Activated CD4-positive, alpha-beta T cell treated with anti-CD3 and anti-CD28 coated beads for 1 hour (primary cell): ENCODE results near the gene ZNF462.

Experiments used
- DNase-seq: peaks from one replicate; pipeline ENCODE4 v3.0.0-alpha.2; 2020

The ZNF462 gene

DNA sequence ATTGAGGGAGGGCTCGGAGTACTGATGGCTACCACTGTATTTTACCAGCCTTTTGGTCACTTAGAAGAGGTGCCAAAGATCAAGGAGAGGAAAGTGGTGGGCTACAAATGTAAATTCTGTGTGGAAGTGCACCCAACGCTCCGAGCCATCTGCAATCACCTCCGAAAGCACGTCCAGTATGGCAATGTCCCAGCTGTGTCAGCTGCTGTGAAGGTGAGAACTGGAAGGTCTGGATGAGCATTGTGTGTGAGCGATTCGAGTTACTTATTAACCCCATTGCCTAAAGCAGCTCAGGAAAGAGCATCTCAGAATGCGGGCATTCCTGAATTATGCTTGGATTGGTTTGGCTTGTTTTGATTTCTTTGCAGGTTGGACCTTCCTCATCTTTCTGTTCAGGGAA is 67.5 kb downstream of the ZNF462 start:
- DNase-seq: no peak

DNA sequence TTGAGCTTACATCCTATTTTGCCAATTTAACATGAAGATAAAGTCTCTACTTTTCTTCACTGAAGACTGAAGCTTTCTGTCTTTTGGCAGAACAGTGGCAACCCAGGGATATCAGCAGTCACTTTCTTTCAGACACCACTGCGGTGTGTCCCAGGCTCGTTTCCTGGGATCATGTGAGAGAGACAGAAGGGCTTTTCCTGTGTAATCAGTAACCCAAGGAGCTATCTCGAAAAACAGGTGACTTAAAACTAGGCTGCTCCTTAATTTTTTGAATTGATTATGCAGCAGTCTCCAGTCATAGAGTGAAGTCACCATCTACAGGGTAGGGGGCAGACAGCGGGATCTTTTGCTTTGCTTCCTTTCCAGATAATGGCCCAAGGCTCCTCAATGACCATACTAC is 68.5 kb downstream of the ZNF462 start:
- DNase-seq: no peak

DNA sequence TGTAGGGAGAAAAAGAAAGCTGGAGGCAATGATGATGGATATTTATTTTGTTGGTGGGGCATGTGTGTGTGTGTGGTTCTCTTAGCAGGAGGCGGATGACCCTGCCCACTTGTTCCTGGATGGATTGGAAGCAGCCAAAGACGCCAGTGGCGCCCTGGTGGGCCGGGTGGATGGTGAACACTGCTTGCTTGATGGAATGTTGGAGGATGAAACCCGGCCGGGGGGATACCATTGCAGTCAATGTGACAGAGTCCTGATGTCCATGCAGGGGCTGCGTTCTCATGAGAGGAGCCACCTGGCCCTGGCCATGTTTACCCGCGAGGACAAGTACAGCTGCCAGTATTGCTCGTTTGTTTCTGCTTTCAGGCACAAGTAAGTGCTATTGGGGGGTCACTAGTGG is 69.2 kb downstream of the ZNF462 start:
- no peak for DNase-seq

DNA sequence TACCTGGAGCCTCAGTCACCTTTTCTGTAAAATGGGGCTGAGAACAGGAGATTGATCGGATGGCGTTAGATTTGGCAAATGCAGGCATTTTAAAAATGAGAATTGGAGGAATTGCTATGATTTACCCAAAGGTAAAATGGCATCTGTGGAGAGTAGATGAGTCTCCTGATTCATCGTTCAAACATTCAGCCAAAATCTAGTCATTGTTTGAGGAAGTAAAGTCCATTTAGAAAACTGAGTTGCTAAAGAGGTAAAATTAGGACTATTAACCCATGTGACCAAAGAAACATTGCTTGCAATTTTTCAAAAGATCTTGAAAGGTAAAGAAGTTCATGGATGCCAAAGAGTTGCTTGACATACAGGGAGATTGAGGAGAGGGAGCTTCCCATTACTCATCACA is 69.7 kb downstream of the ZNF462 start:
- DNase-seq: no peak

DNA sequence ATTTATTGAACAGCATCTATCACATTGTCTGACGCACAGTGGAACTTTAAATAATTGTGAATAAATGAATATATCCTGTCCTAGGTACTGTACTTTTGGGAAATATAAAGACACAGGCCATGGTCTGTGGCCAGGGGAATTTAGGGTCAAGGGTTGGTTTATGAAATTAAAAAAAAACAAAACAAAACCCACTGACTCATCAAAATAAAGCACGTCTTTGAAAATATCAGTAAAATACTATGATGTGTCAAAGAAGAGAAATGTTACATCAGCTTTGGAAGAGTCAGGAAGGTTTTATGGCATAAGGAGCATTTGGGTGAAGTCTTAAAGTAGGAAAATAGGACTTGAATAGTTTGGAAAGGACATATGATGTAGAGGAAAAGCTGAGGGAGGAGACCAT is 70.5 kb downstream of the ZNF462 start:
- DNase-seq: no peak

DNA sequence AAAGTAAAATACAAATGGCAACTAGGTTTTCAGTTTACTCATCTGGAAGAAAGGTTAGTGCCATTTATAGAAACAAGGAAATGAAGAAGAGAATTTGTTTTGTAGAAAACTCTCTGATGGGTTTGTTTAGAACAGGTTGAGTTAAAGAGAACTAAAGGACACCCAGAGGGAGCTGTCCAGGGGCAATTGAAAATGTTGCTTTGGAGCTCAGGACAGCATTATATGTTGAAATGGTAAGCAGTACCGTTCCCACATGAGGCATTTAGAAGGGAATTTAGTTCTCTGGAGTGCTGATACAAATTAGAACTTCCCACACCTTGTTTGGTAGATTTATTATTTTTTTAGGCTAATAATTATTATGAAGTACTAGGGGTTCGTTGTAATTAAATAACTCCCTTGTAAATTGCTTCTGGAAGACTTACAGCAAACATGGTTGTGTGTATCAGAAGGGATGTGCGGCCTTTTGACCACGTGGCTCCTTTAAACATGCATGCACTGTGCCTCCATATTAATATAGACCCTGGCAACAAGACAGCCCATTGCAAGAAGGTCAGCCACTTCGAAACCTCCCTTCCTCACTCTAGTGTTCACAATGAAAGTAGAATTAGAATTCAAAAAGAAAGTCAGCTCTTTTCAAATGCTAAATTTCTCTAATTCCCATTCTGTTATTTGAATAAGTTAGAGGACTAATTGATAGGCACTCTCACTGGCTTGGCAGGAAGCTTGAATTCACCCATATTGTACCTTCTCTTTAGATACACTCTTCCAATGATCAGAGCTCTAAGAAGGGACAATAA is 71.7 kb downstream of the ZNF462 start:
- no peak for DNase-seq

DNA sequence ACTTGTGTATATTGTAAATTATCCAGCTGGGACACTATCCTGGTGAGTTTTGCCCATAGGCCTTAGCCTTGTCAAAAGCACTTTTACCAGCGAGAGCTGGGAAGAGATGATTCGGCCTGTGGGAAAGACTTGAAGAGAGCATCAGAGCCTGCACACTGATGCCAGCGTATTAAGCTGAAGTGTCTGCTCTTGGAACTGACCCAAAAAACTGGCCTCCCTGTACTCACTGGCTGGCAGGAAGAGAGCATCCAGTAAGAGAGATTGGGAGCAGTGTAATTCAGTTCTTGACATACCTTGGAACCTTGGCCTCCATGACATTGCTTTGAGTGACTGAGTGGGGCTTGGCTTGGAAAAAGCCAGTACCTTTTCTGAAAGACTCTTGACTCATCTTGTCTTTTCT is 73.7 kb downstream of the ZNF462 start:
- DNase-seq: no peak

DNA sequence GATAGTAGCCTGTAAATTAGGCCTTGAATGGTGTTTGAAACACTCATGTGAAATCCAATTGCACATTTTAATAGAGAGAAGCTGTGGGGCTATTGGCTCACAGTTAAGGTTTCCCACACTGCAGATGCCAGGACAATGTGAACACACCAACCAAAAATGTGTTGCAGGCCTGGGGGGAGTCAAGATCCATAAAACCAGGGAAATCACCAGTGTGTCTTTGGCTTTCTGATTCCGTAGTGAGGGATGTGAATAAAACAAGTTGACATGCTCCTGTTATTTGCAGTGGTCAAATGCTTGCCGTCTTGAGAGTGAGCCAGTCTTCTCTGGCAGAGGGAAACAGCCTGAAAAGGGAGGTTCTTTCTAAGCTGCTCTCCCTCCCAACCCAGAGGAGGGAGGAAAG is 79.0 kb downstream of the ZNF462 start:
- no peak for DNase-seq

DNA sequence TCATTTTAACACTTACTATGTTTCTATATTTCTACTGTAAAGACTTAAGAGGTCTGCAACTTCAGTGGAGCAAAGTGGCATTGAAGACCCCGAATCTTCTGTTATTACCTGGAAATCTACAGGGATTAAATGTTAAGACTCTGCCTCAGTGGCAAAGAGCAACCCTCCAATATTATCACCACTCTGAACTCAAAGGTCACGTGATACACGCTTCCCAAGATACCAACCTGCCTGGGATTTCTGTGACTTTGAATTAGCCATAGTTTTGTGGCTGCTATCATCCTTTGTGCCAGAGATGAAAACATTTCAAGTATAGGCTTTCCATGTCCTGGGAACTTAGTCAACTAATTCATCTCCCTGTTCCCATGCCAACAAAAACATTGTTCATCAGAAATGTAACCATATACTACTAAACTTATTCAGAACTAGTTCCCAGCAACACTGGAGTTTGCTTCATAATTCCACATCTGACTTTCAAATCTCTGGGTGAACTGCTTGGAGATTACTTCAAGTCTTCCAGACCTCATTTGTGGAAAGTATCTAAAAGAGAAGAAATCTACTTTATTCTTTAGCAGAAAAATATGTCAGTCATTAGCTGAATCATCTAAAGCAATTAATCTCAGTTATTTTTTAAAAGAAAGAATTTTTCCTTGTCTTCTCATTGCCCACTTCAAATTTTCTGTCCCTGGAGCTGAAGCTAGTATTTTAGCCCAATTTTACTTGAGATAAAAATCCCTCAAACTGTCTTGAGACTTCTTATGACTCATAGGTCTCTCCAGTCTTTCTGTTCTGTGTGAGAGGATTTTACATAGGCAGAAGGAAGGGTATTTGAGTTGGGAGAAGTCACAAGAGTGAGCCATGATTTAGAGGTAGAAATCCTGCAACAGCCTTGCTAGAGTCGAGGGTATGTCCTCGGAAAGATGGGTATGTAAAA is 83.0 kb downstream of the ZNF462 start:
- DNase-seq: no peak

DNA sequence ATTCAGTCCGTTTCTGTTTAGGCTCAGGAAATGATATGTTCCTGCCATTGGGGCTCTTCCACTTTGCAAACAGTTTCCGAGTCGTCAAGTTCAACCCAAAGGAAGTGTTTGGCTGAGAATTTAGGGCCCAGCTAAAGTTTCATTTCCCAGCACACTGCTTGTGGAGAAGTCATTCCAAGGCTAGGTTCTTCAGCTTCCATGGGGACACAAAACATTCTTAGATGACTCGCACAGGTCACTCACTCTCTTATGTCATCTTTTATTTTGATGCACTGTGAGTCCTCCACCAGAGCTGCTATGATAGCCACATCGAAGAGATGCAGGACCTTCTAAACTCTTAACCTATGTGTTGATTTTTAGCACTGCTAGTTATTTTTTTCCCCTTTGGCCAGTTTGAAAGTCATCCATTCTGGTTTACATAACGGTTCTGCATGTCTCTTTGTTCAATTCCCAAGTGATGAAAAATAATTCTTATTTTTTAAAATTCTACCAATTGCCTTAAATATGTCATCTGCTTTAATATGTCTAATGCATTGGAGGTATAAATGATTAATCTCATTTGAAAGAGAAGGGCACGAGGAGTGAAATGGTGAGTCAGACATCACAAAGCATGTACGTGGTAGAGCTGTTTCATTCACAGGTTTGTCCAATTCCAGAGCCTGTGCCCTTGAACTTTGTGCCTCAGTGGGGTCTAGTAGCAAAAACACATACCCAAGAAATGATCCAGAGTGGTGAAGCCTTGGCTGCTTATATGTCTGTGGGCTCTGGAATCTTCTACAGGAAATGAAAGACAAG is 84.3 kb downstream of the ZNF462 start:
- no peak for DNase-seq

DNA sequence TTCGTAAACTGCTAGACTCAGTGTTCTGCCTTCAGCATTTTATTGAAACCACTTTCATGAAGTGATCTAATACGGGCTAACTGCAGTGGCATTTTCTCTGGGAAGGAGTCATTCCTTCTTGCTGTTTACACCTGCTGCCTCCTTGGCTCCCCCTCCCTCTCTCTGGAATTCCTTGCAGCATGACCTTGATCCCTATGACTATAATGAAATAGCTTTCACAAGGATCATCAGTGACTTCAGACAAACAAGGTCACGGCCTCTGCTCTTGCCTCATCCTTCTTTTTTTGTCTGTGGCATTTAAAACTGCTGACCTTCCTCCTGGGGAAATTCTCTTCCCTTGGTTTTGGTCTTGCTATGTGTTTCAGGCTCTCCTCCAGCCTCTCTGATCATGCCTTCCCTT is 90.2 kb downstream of the ZNF462 start:
- no peak for DNase-seq

DNA sequence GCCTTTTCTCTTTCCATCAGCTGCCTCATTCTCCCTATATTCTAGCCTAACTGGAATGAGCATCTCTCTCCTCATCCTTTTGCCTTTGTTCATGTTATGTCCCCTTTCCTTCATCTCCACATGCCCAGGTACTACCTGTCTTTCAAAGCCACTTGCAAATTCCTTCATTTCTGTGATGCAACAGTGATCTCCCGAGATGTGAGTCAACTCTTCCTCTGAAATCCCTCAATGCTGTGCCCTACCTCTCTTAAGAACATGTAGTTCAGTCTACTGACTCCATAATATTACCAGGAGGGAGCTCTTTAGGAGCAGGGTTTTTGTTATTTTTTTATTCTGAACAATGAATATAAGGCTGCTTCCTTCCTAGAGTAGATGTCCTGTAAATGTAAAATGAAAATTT is 91.6 kb downstream of the ZNF462 start:
- no peak for DNase-seq

DNA sequence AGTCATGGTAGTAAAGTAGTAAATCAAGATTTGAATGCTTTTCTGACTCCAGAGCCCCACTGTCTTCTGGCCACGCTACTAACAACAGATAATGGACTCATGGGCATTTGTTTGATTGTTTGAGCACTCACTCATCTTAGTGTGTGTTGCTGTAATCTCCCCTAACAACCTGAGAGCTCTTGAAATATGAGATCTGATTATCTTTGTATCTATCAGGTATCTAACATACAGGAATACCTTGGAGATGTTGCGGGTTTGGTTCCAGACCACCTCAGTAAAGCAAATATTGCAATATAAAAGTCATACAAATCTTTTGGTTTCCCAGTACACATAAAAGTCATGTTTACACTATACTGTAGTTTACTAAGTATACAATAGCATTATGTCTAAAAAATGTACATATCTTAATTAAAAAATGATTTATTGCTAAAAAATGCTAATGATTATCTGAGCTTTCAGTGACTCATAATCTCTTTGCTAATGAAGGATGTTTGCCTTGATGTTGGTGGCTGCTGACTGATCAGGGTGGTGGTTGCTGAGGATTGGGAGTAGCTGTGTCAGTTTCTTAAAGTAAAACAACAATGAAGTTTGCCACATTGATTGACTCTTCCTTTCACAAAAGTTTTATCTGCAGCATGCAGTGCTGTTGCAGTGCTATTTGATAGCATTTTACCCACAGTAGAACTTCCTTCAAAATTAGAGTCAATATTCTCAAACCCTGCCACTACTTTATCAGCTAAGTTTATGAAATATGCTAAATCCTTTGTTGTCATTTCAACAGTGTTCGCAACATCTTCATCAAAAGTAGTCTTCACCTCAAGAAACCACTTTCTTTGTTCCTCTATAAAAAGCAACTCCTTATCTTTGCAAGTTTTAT is 92.2 kb downstream of the ZNF462 start:
- DNase-seq: no peak

DNA sequence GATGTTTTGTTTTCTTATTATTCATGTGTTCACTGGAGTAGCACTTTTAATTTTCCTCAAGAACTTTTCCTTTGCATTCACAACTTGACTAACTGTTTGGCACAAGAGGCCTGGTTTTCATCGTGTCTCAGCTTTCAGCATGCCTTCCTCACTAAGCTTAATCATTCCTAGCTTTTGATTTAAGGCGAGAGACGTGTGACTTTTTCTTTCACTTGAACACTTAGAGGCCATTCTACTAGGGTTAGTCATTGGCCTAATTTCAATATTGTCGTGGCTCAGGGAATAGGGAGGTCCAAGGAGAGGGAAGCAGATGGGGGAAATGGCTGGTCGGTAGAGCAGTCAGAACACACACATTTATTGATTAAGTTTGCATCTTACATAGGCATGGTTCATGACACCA is 94.0 kb downstream of the ZNF462 start:
- DNase-seq: no peak

DNA sequence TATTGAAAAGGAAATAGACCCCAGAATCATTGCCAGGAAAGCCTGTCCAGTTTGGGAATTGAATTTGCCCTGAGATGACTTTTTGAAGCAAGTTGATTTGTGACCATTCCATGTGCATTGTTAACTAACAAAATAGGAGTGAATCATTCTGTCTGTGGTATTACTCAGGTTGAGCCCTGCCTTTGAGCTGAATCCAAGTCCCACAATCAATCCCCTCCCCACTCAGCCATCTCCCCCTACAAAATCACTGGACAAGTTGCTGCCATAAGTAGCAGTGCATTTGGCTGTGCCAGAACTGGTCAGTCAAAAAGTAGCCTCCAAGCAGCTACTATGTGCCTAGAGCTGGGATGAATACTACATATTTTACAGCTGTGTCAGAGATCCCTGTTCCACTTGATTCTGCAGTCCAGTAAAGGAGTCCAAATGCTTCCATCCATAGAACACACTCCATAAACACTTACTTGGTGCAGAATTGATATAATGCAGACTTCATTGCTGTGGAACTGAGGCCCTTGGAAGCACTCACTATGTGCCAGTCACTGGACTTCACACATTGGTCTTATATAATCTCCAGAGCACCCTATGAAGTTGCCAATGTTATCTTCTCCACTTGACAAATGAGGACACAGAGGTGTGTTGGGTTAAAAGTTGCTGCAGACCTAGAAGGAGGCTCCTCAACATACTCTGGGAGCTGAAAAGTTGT is 96.1 kb downstream of the ZNF462 start:
- no peak for DNase-seq

DNA sequence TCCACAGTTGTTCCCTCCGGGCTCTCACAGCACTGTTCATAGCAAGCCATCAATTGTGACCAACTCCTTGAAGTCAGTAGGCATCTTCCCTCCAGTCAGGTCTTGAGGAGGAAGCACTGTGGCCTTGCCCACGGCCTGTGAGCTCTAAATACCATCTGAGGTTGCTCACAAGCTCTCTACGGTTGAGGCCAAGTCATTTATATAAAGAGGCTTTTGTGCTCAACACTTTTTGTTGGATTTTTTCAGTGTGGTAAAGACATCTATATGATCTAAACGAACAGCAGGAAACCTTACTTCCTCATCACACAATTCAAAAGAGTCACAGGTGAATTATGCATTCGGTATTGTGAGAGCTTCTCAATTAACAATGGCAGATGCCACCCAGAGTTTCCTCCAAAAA is 97.3 kb downstream of the ZNF462 start:
- DNase-seq: no peak

DNA sequence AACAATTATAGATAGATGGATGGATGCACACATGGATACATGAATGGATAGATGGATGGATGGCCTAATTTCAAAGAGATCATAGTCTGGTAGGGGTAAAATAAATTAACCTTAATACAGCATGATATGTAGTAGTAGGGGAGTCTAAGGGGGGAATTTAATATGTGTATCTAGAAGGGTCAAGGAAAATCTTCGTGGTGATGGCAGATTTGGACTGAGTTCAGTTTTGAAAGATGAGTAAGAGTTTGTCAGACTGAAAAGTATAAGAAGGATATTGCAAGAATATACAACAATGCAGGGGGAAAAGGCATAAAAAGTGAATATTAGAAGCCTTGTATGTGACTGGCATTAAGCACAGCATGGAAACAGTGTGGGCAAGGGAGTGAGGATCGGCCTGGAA is 98.7 kb downstream of the ZNF462 start:
- no peak for DNase-seq

DNA sequence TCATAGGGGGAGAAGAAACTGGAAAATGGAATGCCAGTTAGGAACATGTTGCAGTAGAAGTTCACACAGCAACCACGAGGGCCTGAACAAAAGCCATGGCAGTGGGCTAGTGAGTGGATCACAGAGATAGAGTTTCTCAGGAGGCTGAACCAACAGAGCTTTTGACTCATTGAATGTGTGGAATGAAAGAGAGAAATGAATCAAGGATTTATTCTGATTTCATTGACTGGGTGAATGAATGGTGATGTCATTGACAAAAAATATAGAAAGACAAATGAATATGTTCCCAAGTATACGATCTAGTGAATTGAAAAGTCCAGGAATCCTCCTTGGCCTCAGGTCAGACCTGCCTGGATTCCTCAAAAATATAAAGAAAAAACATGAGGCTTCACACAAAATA is 99.2 kb downstream of the ZNF462 start:
- no peak for DNase-seq

DNA sequence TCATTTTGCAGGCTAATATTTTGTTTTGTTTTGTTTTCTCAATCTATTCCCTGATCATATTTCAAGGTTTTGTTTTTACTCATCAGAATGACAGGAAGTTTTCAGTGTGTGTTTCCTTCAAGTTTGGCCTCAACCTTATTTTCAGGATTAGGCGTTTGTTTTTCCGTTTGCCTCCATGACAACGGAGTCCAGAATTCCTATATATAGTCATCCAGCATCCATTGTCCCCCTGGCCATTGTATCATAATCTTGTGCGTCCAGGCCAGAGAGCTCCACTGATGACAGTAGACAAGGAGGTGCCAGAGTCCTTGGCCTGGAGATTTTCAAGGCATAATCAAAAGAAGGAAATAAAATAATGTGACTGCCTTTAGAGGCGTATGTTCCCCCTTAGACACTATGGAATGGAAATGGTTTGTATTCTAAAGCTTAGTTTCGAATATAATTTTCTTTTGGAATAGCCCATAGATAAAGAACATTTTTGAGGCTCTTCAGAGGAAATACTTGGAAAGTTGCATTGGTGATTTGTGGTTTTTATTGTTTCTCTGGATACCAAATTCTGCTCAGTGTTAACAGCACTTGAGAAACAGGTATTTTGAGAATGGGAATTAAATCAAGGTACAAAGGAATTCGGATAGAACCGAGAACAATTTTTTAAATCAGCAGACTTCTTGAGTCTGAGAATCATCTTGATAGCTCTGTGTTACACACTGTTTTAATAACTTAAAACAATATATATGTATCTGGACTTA is 99.8 kb downstream of the ZNF462 start:
- DNase-seq: no peak

DNA sequence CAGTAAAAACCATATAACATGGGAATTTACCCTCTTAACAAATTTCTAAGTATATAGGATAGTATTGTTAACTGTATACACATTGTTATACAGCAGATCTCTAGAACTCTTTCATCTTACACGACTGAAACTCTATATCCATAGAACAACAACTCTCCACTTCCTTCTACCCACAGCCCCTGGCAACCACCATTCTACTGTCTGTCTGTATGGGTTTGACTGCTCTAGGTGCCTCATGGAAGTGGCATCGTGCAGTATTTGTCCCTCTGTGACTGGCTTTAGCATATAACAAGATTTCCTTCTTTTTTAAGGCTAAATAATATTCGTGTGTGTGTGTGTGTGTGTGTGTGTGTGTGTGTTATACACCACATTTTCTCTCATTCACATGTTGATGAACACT is 100.7 kb downstream of the ZNF462 start:
- DNase-seq: no peak

DNA sequence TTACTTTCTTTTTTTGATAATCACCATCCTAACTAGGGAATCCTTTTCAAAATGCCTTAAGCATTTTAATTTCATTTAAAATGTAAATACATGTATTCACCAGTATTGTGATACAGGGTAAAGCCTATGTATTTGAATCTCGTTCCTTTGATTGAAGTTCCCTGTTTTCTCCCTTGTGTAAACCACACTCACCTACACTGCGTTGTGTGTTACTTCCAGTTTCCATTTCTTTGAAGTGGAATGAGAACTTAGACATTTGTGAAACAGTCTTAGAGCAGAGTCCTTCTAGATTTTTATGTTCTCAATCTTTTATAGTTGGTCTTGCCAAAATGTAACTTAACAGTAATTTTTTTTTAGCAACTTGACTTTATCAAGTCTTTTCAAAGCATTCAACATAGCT is 101.4 kb downstream of the ZNF462 start:
- DNase-seq: no peak
